Measurements from ENCODE around the gene MATN1. TPM values are rescaled to one million over a fixed set of nuclear protein-coding genes. Genes with fewer than 3 reads are reported as not detected.

MATN1 gene
- total RNA-seq, 2 donors from 2014 or later = 1.5 TPM; not detected in 1

Other genes starting within 250 kb of the MATN1 start
- 100 to 1,000 TPM in 1 of 2 donors, 10 to 100 TPM in 1; 91.0 to 127 TPM for gene LAPTM5, start 34.2 kb upstream of the MATN1 start, total RNA-seq
- 10 to 100 TPM; 51.6 to 75.4 TPM for gene SDC3, start 185.2 kb upstream of the MATN1 start, total RNA-seq